ENCODE measurements around the gene TEAD1.

The TEAD1 gene

GRCh38 chr11:12810568-12810894 is 136.3 kb downstream of the TEAD1 start:
- DNase-seq (ENCODE audit: low spot score), result no peak

- DNase-seq (ENCODE audit: low spot score), result no peak
Measured at GRCh38 chr11:12811861-12812260, 137.6 kb downstream of the TEAD1 start.

- no peak for DNase-seq (ENCODE audit: low spot score)
Measured at GRCh38 chr11:12812849-12813248, 138.6 kb downstream of the TEAD1 start.

GRCh38 chr11:12813371-12814225 is 139.4 kb downstream of the TEAD1 start:
- peak; percentile 56 for DNase-seq (ENCODE audit: low spot score)

- DNase-seq (ENCODE audit: low spot score), result no peak
Measured at GRCh38 chr11:12815129-12815480, 140.9 kb downstream of the TEAD1 start.

- DNase-seq (ENCODE audit: low spot score), result no peak
Measured at GRCh38 chr11:12815931-12816494, 141.8 kb downstream of the TEAD1 start.

- DNase-seq (ENCODE audit: low spot score), result no peak
Measured at GRCh38 chr11:12817681-12818332, 143.6 kb downstream of the TEAD1 start.

GRCh38 chr11:12818333-12819015 is 144.3 kb downstream of the TEAD1 start:
- DNase-seq (ENCODE audit: low spot score), result no peak

GRCh38 chr11:12822392-12823022 is 148.3 kb downstream of the TEAD1 start:
- no peak for DNase-seq (ENCODE audit: low spot score)

GRCh38 chr11:12824281-12825041 is 150.2 kb downstream of the TEAD1 start:
- DNase-seq (ENCODE audit: low spot score), result no peak

GRCh38 chr11:12826441-12826840 is 152.2 kb downstream of the TEAD1 start:
- DNase-seq (ENCODE audit: low spot score), result no peak

- no peak for DNase-seq (ENCODE audit: low spot score)
Measured at GRCh38 chr11:12827369-12827768, 153.1 kb downstream of the TEAD1 start.

- peak; percentile 54 for DNase-seq (ENCODE audit: low spot score)
Measured at GRCh38 chr11:12827929-12828812, 153.9 kb downstream of the TEAD1 start.

GRCh38 chr11:12829131-12829530 is 154.9 kb downstream of the TEAD1 start:
- no peak for DNase-seq (ENCODE audit: low spot score)

- no peak for DNase-seq (ENCODE audit: low spot score)
Measured at GRCh38 chr11:12829540-12830314, 155.5 kb downstream of the TEAD1 start.

GRCh38 chr11:12831471-12832202 is 157.4 kb downstream of the TEAD1 start:
- DNase-seq (ENCODE audit: low spot score), result no peak

GRCh38 chr11:12832480-12833224 is 158.4 kb downstream of the TEAD1 start:
- DNase-seq (ENCODE audit: low spot score), result no peak

GRCh38 chr11:12834166-12834565 is 159.9 kb downstream of the TEAD1 start:
- DNase-seq (ENCODE audit: low spot score), result no peak
